Neural cell (in vitro differentiated cells): ENCODE data around the gene CEP70. TPM values are rescaled to one million over a fixed set of nuclear protein-coding genes. Genes with fewer than 3 reads are reported as not detected.
A peak's percentile ranks its signal among the peaks of the same experiment; 100 is the strongest.

ENCODE experiments used
- H2AFZ ChIP-seq: fragments of 200-600, 300-800 bp; sonication (generic), shearing (Covaris generic); 2 replicates; pipeline ENCODE4 v1.6.0; 2014; ENCODE audit warnings: low read depth, mild to moderate bottlenecking, antibody characterized with exemption, low read length, moderate library complexity
- H3F3A ChIP-seq: fragments of 200-600 bp; shearing (Covaris generic); 2 replicates; pipeline ENCODE4 v1.6.1; 2016; ENCODE audit warnings: mild to moderate bottlenecking, moderate library complexity, mixed read lengths, antibody characterized with exemption, low read length; ENCODE audit not compliant: insufficient read depth, poor library complexity, severe bottlenecking
- H3K27ac ChIP-seq: fragments of 200-600, 300-800 bp; sonication (generic), shearing (Covaris generic); 2 replicates; pipeline ENCODE4 v1.5.1; 2014; ENCODE audit warnings: mild to moderate bottlenecking, low read length, moderate library complexity
- H3K27me3 ChIP-seq: fragments of 300-800, 200-600 bp; sonication (generic), shearing (Covaris generic); 2 replicates; pipeline ENCODE4 v1.6.0; 2014; ENCODE audit warnings: mild to moderate bottlenecking, low read depth, low read length, moderate library complexity; ENCODE audit not compliant: insufficient read depth
- H3K36me3 ChIP-seq: fragments of 300-800, 200-600 bp; sonication (generic), shearing (Covaris generic); 2 replicates; pipeline ENCODE4 v1.5.1; 2014; ENCODE audit warnings: mild to moderate bottlenecking, antibody characterized with exemption, low read length, moderate library complexity; ENCODE audit not compliant: insufficient read depth
- H3K4me2 ChIP-seq: fragments of 300-800, 200-600 bp; sonication (generic), shearing (Covaris generic); 2 replicates; pipeline ENCODE4 v1.6.0; 2014; ENCODE audit warnings: mild to moderate bottlenecking, low read length
- H3K4me3 ChIP-seq: fragments of 300-800, 200-600 bp; sonication (generic), shearing (Covaris generic); 2 replicates; pipeline ENCODE4 v1.5.1; 2014; ENCODE audit warnings: mild to moderate bottlenecking, low read length, moderate library complexity
- H3K79me2 ChIP-seq: fragments of 200-600 bp; shearing (Covaris generic); replicated peaks from 2 replicates; pipeline ENCODE4 v1.6.0; 2014; ENCODE audit warnings: mild to moderate bottlenecking, low read length, moderate library complexity; ENCODE audit not compliant: insufficient read depth
- H3K9ac ChIP-seq: fragments of 300-800, 200-600 bp; sonication (generic), shearing (Covaris generic); 2 replicates; pipeline ENCODE4 v1.6.1; 2016; ENCODE audit warnings: mild to moderate bottlenecking, low read length, mixed read lengths
- H3K9me2 ChIP-seq: fragments of 200-600 bp; shearing (Covaris generic); 2 replicates; pipeline ENCODE4 v1.6.1; 2016; ENCODE audit warnings: mild to moderate bottlenecking, low read length, mixed read lengths; ENCODE audit not compliant: insufficient read depth
- H3K9me3 ChIP-seq: fragments of 200-600, 300-800 bp; sonication (generic), shearing (Covaris generic); 2 replicates; pipeline ENCODE4 v1.6.1; 2016; ENCODE audit warnings: mild to moderate bottlenecking, mixed run types, low read length, moderate library complexity, mixed read lengths
- H4K20me1 ChIP-seq: fragments of 200-600 bp; shearing (Covaris generic); 2 replicates; pipeline ENCODE4 v1.6.1; 2016; ENCODE audit warnings: mild to moderate bottlenecking, mixed run types; ENCODE audit not compliant: insufficient read depth
- CTCF ChIP-seq: fragments of 450-650 bp; IDR thresholded peaks from 2 replicates; pipeline ENCODE4 v1.5.1; 2014; ENCODE audit warnings: antibody characterized with exemption, mild to moderate bottlenecking, moderate library complexity; ENCODE audit not compliant: poor library complexity, severe bottlenecking
- EP300 ChIP-seq: fragments of 450-650 bp; conservative IDR thresholded peaks from 2 replicates; pipeline ENCODE4 v1.6.1; 2014; ENCODE audit warnings: antibody characterized with exemption, mild to moderate bottlenecking, moderate library complexity; ENCODE audit not compliant: poor library complexity, severe bottlenecking
- EZH2 ChIP-seq: fragments of 200-600, 300-800 bp; shearing (Covaris generic), sonication (generic); IDR thresholded peaks from 2 replicates; pipeline ENCODE4 v1.6.1; 2014; ENCODE audit warnings: antibody characterized with exemption, low read length, borderline replicate concordance, mild to moderate bottlenecking; ENCODE audit not compliant: insufficient read depth, poor library complexity, severe bottlenecking
- MXI1 ChIP-seq: fragments of 450-650 bp; conservative IDR thresholded peaks from 2 replicates; pipeline ENCODE4 v1.6.1; 2014; ENCODE audit warnings: antibody characterized with exemption, mild to moderate bottlenecking; ENCODE audit not compliant: poor library complexity, severe bottlenecking
- POLR2AphosphoS5 ChIP-seq: IDR thresholded peaks from 2 replicates; pipeline ENCODE4 v1.6.1; 2012
- RAD21 ChIP-seq: fragments of 450-650 bp; conservative IDR thresholded peaks from 2 replicates; pipeline ENCODE4 v1.6.1; 2014; ENCODE audit warnings: antibody characterized with exemption, mild to moderate bottlenecking, moderate library complexity
- REST ChIP-seq: IDR thresholded peaks from 2 replicates; pipeline ENCODE4 v1.6.1; 2012; ENCODE audit warnings: borderline replicate concordance
- SMC3 ChIP-seq: fragments of 450-650 bp; conservative IDR thresholded peaks from 2 replicates; pipeline ENCODE4 v1.6.1; 2014; ENCODE audit warnings: antibody characterized with exemption, mild to moderate bottlenecking, moderate library complexity; ENCODE audit not compliant: poor library complexity
- TAF1 ChIP-seq: IDR thresholded peaks from 2 replicates; pipeline ENCODE4 v1.6.1; 2012; ENCODE audit warnings: low read depth
- polyA plus RNA-seq: library from polyadenylated mRNA; depleted of rRNA; stranded (reverse); fragments of >200 nt; gene quantifications from 2 replicates; pipeline ENCODE4 v1.2.3, GENCODE V29; 2014

The CEP70 gene
- polyA plus RNA-seq, 1 donor from 2014 or later = 25.0 TPM

- no peaks in the 10 kb centered on the region for H3K9me2 ChIP-seq
- no peaks in the 10 kb centered on the region for H3K36me3 ChIP-seq
- peak; percentile 14 for TF ChIP-seq SMC3
- TF ChIP-seq REST = no peak
- no peak for TF ChIP-seq MXI1
- H3K4me3 ChIP-seq = peak overlapping the region; percentile 85
- H3K27ac ChIP-seq = peak overlapping the region; percentile 82
- H2AFZ ChIP-seq = peak overlapping the region; percentile 78
- H3K79me2 ChIP-seq = no peaks in the 10 kb centered on the region
- no peaks in the 10 kb centered on the region for H4K20me1 ChIP-seq
- no peaks in the 10 kb centered on the region for H3K27me3 ChIP-seq
- peaks cover 3% of the 10 kb centered on the region for H3F3A ChIP-seq
- no peaks in the 10 kb centered on the region for H3K9me3 ChIP-seq
- H3K9ac ChIP-seq = peak overlapping the region; percentile 76
- H3K4me2 ChIP-seq = no peak overlapping the region
Measured at GRCh38 chr3:138594935-138595610, 1.0 kb upstream of the CEP70 start.

GRCh38 chr3:138593488-138594149 lies 441 bp downstream of the CEP70 start:
- peak overlapping the region; percentile 82 for H3K27ac ChIP-seq

GRCh38 chr3:138591392-138591791 lies 2.7 kb downstream of the CEP70 start:
- Histone ChIP-seq H3K9me3 (no peaks in the 10 kb centered on the region), H3K4me3 (no peak overlapping the region), H3F3A (peaks cover 3% of the 10 kb centered on the region), H3K36me3 (peaks cover 3% of the 10 kb centered on the region), H3K9me2 (no peaks in the 10 kb centered on the region), H2AFZ (no peak overlapping the region), H3K9ac (no peak overlapping the region), H3K79me2 (no peaks in the 10 kb centered on the region), H4K20me1 (no peaks in the 10 kb centered on the region), H3K27me3 (no peaks in the 10 kb centered on the region), H3K27ac (no peak overlapping the region), H3K4me2 (no peak overlapping the region)
- no peak for TF ChIP-seq CTCF
- no peak for TF ChIP-seq EZH2
- no peak for TF ChIP-seq RAD21
- TF ChIP-seq EP300 = no peak
- no peak for TF ChIP-seq TAF1
- TF ChIP-seq MXI1 = no peak
- TF ChIP-seq REST = no peak
- no peak for TF ChIP-seq SMC3
- no peak for TF ChIP-seq POLR2AphosphoS5

More at GRCh38 chr3:138593488-138594149, 441 bp downstream of the CEP70 start:
- Histone ChIP-seq H2AFZ (peak overlapping the region; percentile 78), H3K9me3 (no peaks in the 10 kb centered on the region), H3K79me2 (no peaks in the 10 kb centered on the region), H3K4me2 (peak overlapping the region; percentile 72), H3F3A (peaks cover 3% of the 10 kb centered on the region), H3K27me3 (no peaks in the 10 kb centered on the region), H4K20me1 (no peaks in the 10 kb centered on the region), H3K36me3 (no peaks in the 10 kb centered on the region), H3K9ac (peak overlapping the region; percentile 76), H3K4me3 (peak overlapping the region; percentile 85), H3K9me2 (no peaks in the 10 kb centered on the region)
- no peak for TF ChIP-seq POLR2AphosphoS5
- TF ChIP-seq EP300 = no peak
